K562 (cell line): ENCODE measurements around the gene XKR7. TPM values are rescaled to one million over a fixed set of nuclear protein-coding genes. Genes with fewer than 3 reads are reported as not detected.

Experiments
- CEBPG ChIP-seq, 3 experiments: fragments of 200-800 bp in 1 of 3; sonication (Bioruptor generic) in 1 of 3; sonication (generic) in 1 of 3; formaldehyde crosslinking in 1 of 3; IDR thresholded peaks in 2 of 3; conservative IDR thresholded peaks in 1 of 3; 2 replicates each; pipeline versions ENCODE4 v1.6.1 to v1.8.0; 2016 to 2022; ENCODE audit warnings: missing compliant biosample characterization in 2 of 3, missing genetic modification characterization in 2 of 3, mild to moderate bottlenecking in 1 of 3, missing genetic modification reagents in 1 of 3
- EP400 ChIP-seq: fragments of 450-650 bp; IDR thresholded peaks from 2 replicates; pipeline ENCODE4 v1.6.1; 2017; ENCODE audit warnings: antibody characterized with exemption, mild to moderate bottlenecking, moderate library complexity
- FOXA3 ChIP-seq, 2 experiments: fragments of 450-650 bp in 1 of 2; sonication (generic) in 1 of 2; formaldehyde crosslinking; IDR thresholded peaks in 1 of 2; conservative IDR thresholded peaks in 1 of 2; 2 replicates each; pipeline versions ENCODE4 v1.4.0 to v1.8.0; 2020 to 2022; ENCODE audit warnings: mild to moderate bottlenecking in 2 of 2, missing genetic modification reagents in 1 of 2
- GMEB1 ChIP-seq: fragments of 250-450 bp; sonication (Bioruptor Pico); IDR thresholded peaks from 2 replicates; pipeline ENCODE4 v1.4.0; 2020; ENCODE audit warnings: mild to moderate bottlenecking
- HDAC6 ChIP-seq: IDR thresholded peaks from 2 replicates; pipeline ENCODE4 v1.6.1; 2012; ENCODE audit warnings: low read depth, mild to moderate bottlenecking, control low read depth, inconsistent platforms, low read length, moderate library complexity
- JUN ChIP-seq, 2 experiments: sonication (generic) in 1 of 2; formaldehyde crosslinking in 1 of 2; IDR thresholded peaks; 2 replicates each; pipeline versions ENCODE4 v1.6.1 to v1.8.0; 2012 to 2022; ENCODE audit warnings: borderline replicate concordance in 2 of 2, mild to moderate bottlenecking in 2 of 2, improper control_type of control experiment in 1 of 2, low read depth in 1 of 2, low read length in 1 of 2, missing genetic modification reagents in 1 of 2
- KAT2B ChIP-seq: IDR thresholded peaks from one replicate; pipeline ENCODE4 v1.6.1; 2012; ENCODE audit warnings: low read depth, mild to moderate bottlenecking, control low read depth, inconsistent platforms, low read length, moderate library complexity
- KLF6 ChIP-seq: fragments of 250-450 bp; sonication (Bioruptor Pico); IDR thresholded peaks from 2 replicates; pipeline ENCODE4 v1.4.0; 2020; ENCODE audit warnings: mild to moderate bottlenecking, moderate library complexity, borderline replicate concordance
- PCBP2 ChIP-seq: fragments of 200-400 bp; formaldehyde crosslinking; IDR thresholded peaks from 2 replicates; pipeline ENCODE4 v1.6.1; 2018; ENCODE audit warnings: low read length, low read depth, mild to moderate bottlenecking, moderate library complexity; ENCODE audit not compliant: poor library complexity, severe bottlenecking
- POLR3A ChIP-seq: IDR thresholded peaks from 2 replicates; pipeline ENCODE4 v1.6.1; 2011; ENCODE audit warnings: borderline replicate concordance, mild to moderate bottlenecking, moderate library complexity; ENCODE audit not compliant: insufficient read length, insufficient read depth; ENCODE audit errors: extremely low read depth
- RNF2 ChIP-seq: sonication (generic); IDR thresholded peaks from 2 replicates; pipeline ENCODE4 v1.6.1; 2016
- SIN3A ChIP-seq, 2 experiments: fragments of 150-350 bp in 1 of 2; IDR thresholded peaks; 2 replicates each; pipeline ENCODE4 v1.6.1; 2011 to 2016; ENCODE audit warnings: borderline replicate concordance in 2 of 2, low read depth in 2 of 2, low read length in 2 of 2, mild to moderate bottlenecking in 2 of 2, moderate library complexity in 2 of 2; ENCODE audit not compliant: control insufficient read depth in 1 of 2
- TBP ChIP-seq: optimal IDR thresholded peaks from 2 replicates; pipeline ENCODE3; 2011; ENCODE audit warnings: low read depth, low read length, improper control_type of control experiment
- ZNF140 ChIP-seq: fragments of 250-450 bp; sonication (Bioruptor Pico); IDR thresholded peaks from 2 replicates; pipeline ENCODE4 v1.8.0; 2021; ENCODE audit warnings: moderate library complexity, mild to moderate bottlenecking, inconsistent platforms
- ZNF41 ChIP-seq: fragments of 250-450 bp; sonication (Bioruptor Pico); conservative IDR thresholded peaks from 2 replicates; pipeline ENCODE4 v1.4.0; 2020; ENCODE audit warnings: mild to moderate bottlenecking
- ZNF766 ChIP-seq: fragments of 200-800 bp; sonication (Bioruptor generic); conservative IDR thresholded peaks from 2 replicates; pipeline ENCODE4 v1.6.1; 2016; ENCODE audit warnings: missing genetic modification characterization, missing compliant biosample characterization
- ZNF79 ChIP-seq: fragments of 250-450 bp; sonication (Bioruptor Pico); IDR thresholded peaks from 2 replicates; pipeline ENCODE4 v1.4.0; 2020; ENCODE audit warnings: low read depth, mild to moderate bottlenecking, moderate library complexity
- ZSCAN32 ChIP-seq: fragments of 450-650 bp; formaldehyde crosslinking; IDR thresholded peaks from 2 replicates; pipeline ENCODE4 v1.4.0; 2020; ENCODE audit warnings: mild to moderate bottlenecking, moderate library complexity
- polyA plus RNA-seq, 8 experiments: library from polyadenylated mRNA; depleted of rRNA in 4 of 8; stranded (reverse) in 5 of 8; unstranded in 3 of 8; fragments of >200 nt; fragmentation: Nextera tagmentation in 2 of 8; fragmentation: Illumina TruSeq in 1 of 8; extraction: Ambion mirVana in 2 of 8; extraction: Trizol in 1 of 8; gene quantifications; 2 replicates each; pipeline versions ENCODE4 v1.2.1 to v1.2.3, GENCODE V29; 2011 to 2014; ENCODE audit warnings: inconsistent platforms in 1 of 8, missing spikeins in 1 of 8
- total RNA-seq, 7 experiments: library from RNA; depleted of rRNA in 6 of 7; stranded (reverse); fragments of >200 nt in 6 of 7; fragmentation: Illumina TruSeq in 2 of 7; extraction: Trizol in 2 of 7; gene quantifications; 2 replicates each; pipeline versions ENCODE4 v1.2.1 to v1.2.3, GENCODE V29; 2011 to 2021; ENCODE audit warnings: low replicate concordance in 1 of 7
- TF ChIP-seq, protein P1 (sequence below), 2 experiments: fragments of 450-650 bp; conservative IDR thresholded peaks; 2 replicates each; pipeline ENCODE4 v1.6.1; 2017; ENCODE audit warnings: mild to moderate bottlenecking in 2 of 2, moderate library complexity in 2 of 2
- TF ChIP-seq, protein P2 (sequence below), 2 experiments: IDR thresholded peaks; 2 replicates each; pipeline ENCODE4 v1.6.1; 2011; ENCODE audit warnings: borderline replicate concordance in 1 of 2, control low read depth in 1 of 2, low read depth in 1 of 2, low read length in 1 of 2, mild to moderate bottlenecking in 1 of 2, mixed read lengths in 1 of 2, moderate library complexity in 1 of 2; ENCODE audit not compliant: insufficient read depth in 1 of 2, insufficient read length in 1 of 2, poor library complexity in 1 of 2, severe bottlenecking in 1 of 2; ENCODE audit errors: extremely low read depth in 1 of 2

Gene XKR7
- total and polyA plus RNA-seq, 9 of the 15 experiments (the other 6 are each of a cell fraction or from before 2014, with no cell fraction given) = 0.02 TPM; not detected in 8

DNA sequence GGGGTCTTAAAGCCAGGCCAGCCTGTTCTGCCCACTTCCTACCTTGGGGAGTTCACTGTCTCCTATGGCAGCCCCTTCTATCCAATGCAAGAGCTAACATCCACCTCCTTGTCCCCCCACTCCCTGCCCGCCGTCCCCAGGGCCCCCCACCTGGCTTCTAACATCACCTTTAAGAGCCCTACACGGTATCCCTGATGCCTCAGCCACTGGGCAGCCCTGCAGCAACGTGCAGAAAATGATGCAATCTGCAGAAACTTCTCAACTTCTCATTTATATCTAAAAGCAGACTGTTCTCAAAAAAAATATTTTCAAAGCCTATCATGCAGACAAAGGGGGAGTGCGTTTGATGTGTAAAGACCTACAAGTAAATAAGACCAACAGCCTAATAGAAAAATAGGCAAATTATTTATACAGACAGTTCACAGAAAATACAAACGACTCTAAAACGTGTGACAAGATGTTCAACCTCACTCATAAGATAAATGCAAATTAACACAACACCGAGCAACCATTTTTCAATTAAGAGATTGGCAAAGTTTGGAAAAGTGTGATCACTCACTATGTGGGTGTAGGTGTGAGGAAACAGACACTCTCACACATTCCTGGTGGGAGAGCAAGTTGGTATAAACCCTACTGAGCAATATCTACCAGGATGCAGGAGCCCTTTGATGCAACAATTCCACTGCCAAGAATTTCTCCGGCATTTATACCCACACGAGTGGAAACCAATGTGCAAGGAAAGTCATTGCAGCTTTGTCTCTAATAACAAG lies 69.0 kb downstream of the XKR7 start (continued):
- 0 out of 2 replicates have a peak, but pooled peaks have one; percentile 39 for TF ChIP-seq JUN (IDR thresholded peaks at IDR 0.05; ENCODE audit: borderline replicate concordance, low read depth, low read length)
- no peak for TF ChIP-seq JUN (CRISPR knock-in tag; IDR thresholded peaks at IDR 0.05; ENCODE audit: borderline replicate concordance)
- TF ChIP-seq HDAC6 = no peak
- peak; percentile 52; the same call in 1 of the 2 replicates for TF ChIP-seq RNF2
- TF ChIP-seq, protein P1, sequence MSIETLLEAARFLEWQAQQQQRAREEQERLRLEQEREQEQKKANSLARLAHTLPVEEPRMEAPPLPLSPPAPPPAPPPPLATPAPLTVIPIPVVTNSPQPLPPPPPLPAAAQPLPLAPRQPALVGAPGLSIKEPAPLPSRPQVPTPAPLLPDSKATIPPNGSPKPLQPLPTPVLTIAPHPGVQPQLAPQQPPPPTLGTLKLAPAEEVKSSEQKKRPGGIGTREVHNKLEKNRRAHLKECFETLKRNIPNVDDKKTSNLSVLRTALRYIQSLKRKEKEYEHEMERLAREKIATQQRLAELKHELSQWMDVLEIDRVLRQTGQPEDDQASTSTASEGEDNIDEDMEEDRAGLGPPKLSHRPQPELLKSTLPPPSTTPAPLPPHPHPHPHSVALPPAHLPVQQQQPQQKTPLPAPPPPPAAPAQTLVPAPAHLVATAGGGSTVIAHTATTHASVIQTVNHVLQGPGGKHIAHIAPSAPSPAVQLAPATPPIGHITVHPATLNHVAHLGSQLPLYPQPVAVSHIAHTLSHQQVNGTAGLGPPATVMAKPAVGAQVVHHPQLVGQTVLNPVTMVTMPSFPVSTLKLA (conservative IDR thresholded peaks at IDR 0.05) = no peak
- 0 out of 2 replicates have a peak, but pooled peaks have one; percentile 3 for TF ChIP-seq KLF6 (CRISPR knock-in tag)
- peak; percentile 72 for TF ChIP-seq EP400
- TF ChIP-seq GMEB1 = no peak
- TF ChIP-seq ZNF41 (CRISPR knock-in tag) = 0 out of 2 replicates have a peak, but pooled peaks have one; percentile 2
- TF ChIP-seq ZNF766 = peak; percentile 56; the same call in 1 of the 2 replicates
- 0 out of 2 replicates have a peak, but pooled peaks have one; percentile 46 for TF ChIP-seq ZNF79 (CRISPR knock-in tag)
- TF ChIP-seq, protein P2, sequence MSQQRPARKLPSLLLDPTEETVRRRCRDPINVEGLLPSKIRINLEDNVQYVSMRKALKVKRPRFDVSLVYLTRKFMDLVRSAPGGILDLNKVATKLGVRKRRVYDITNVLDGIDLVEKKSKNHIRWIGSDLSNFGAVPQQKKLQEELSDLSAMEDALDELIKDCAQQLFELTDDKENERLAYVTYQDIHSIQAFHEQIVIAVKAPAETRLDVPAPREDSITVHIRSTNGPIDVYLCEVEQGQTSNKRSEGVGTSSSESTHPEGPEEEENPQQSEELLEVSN (IDR thresholded peaks at IDR 0.05; ENCODE audit: borderline replicate concordance in 1 of 2, extremely low read depth in 1 of 2, insufficient read depth in 1 of 2, insufficient read length in 1 of 2, low read depth in 1 of 2, low read length in 1 of 2, poor library complexity in 1 of 2, severe bottlenecking in 1 of 2) = no peak
- no peak for TF ChIP-seq FOXA3 (CRISPR knock-in tag; conservative IDR thresholded peaks at IDR 0.05 in 1 of 2, IDR thresholded peaks at IDR 0.05 in 1 of 2)
- TF ChIP-seq ZSCAN32 = peak; percentile 95
- TF ChIP-seq ZNF140 (CRISPR knock-in tag) = no peak
- no peak for TF ChIP-seq TBP
- peak; percentile 95 for TF ChIP-seq CEBPG (CRISPR knock-in tag; IDR thresholded peaks at IDR 0.05)
- peak; percentile 95 to 98 for TF ChIP-seq CEBPG (tag; conservative IDR thresholded peaks at IDR 0.05 in 1 of 2, IDR thresholded peaks at IDR 0.05 in 1 of 2)
- TF ChIP-seq KAT2B = no peak
- no peak for TF ChIP-seq SIN3A (IDR thresholded peaks at IDR 0.05; ENCODE audit: borderline replicate concordance in 2 of 2, control insufficient read depth in 1 of 2, low read depth in 2 of 2, low read length in 2 of 2)
- no peak for TF ChIP-seq PCBP2
- no peak for TF ChIP-seq POLR3A
